ENCODE data around the gene SLC13A2. TPM values are rescaled to one million over a fixed set of nuclear protein-coding genes. Genes with fewer than 3 reads are reported as not detected.

SLC13A2 gene
- total RNA-seq, 1 experiment from 2014 or later, result not detected

GRCh38 chr17:28533091-28533807, 59.8 kb downstream of the SLC13A2 start:
- DNase-seq (ENCODE audit: low spot score), result no peak

GRCh38 chr17:28534740-28535375, 61.4 kb downstream of the SLC13A2 start:
- DNase-seq (ENCODE audit: low spot score), result no peak

GRCh38 chr17:28536532-28537218, 63.2 kb downstream of the SLC13A2 start:
- no peak for DNase-seq (ENCODE audit: low spot score)

GRCh38 chr17:28537219-28537610, 63.8 kb downstream of the SLC13A2 start:
- no peak for DNase-seq (ENCODE audit: low spot score)

GRCh38 chr17:28538296-28538895, 65.0 kb downstream of the SLC13A2 start:
- no peak for DNase-seq (ENCODE audit: low spot score)

- no peak for DNase-seq (ENCODE audit: low spot score)
These were observed 66.8 kb downstream of the SLC13A2 start for GRCh38 chr17:28540231-28540630.

GRCh38 chr17:28541439-28541838, 68.0 kb downstream of the SLC13A2 start:
- no peak for DNase-seq (ENCODE audit: low spot score)

- no peak for DNase-seq (ENCODE audit: low spot score)
These were observed 71.1 kb downstream of the SLC13A2 start for GRCh38 chr17:28544402-28545140.

GRCh38 chr17:28545141-28545503, 71.7 kb downstream of the SLC13A2 start:
- DNase-seq (ENCODE audit: low spot score), result no peak

GRCh38 chr17:28545787-28546415, 72.5 kb downstream of the SLC13A2 start:
- no peak for DNase-seq (ENCODE audit: low spot score)

GRCh38 chr17:28547096-28547622, 73.7 kb downstream of the SLC13A2 start:
- no peak for DNase-seq (ENCODE audit: low spot score)

Other genes with a start within 250 kb of the SLC13A2 start
- gene TMEM97, start 154.4 kb upstream of the SLC13A2 start, total RNA-seq (2014; rRNA removed; shearing (Covaris generic)), result 151 TPM in 2 replicates
- 28.0 and 33.2 TPM in 2 replicates for gene IFT20, start 138.2 kb upstream of the SLC13A2 start, total RNA-seq (2014; rRNA removed; shearing (Covaris generic))
- gene TNFAIP1, start 137.9 kb upstream of the SLC13A2 start, total RNA-seq (2014; rRNA removed; shearing (Covaris generic)), result 32.8 and 36.8 TPM in 2 replicates
- 146 and 158 TPM in 2 replicates for gene POLDIP2, start 116.1 kb upstream of the SLC13A2 start, total RNA-seq (2014; rRNA removed; shearing (Covaris generic))
- gene SEBOX, start 108.4 kb upstream of the SLC13A2 start, total RNA-seq (2014; rRNA removed; shearing (Covaris generic)), result not detected in 2 replicates
- gene VTN, start 103.3 kb upstream of the SLC13A2 start, total RNA-seq (2014; rRNA removed; shearing (Covaris generic)), result not detected in 2 replicates
- 8.0 and 8.6 TPM in 2 replicates for gene SARM1, start 102.0 kb upstream of the SLC13A2 start, total RNA-seq (2014; rRNA removed; shearing (Covaris generic))
- 5.0 and 5.1 TPM in 2 replicates for gene SLC46A1, start 67.4 kb upstream of the SLC13A2 start, total RNA-seq (2014; rRNA removed; shearing (Covaris generic))
- gene FOXN1, start 32.7 kb downstream of the SLC13A2 start, total RNA-seq (2014; rRNA removed; shearing (Covaris generic)), result not detected in 2 replicates
- 28.9 and 36.7 TPM in 2 replicates for gene UNC119, start 79.0 kb downstream of the SLC13A2 start, total RNA-seq (2014; rRNA removed; shearing (Covaris generic))
- 62.5 and 65.8 TPM in 2 replicates for gene PIGS, start 97.9 kb downstream of the SLC13A2 start, total RNA-seq (2014; rRNA removed; shearing (Covaris generic))
- 43.5 and 46.9 TPM in 2 replicates for gene ALDOC, start 103.3 kb downstream of the SLC13A2 start, total RNA-seq (2014; rRNA removed; shearing (Covaris generic))
- gene SPAG5, start 125.4 kb downstream of the SLC13A2 start, total RNA-seq (2014; rRNA removed; shearing (Covaris generic)), result 62.5 and 71.2 TPM in 2 replicates
- gene RSKR, start 140.5 kb downstream of the SLC13A2 start, total RNA-seq (2014; rRNA removed; shearing (Covaris generic)), result 11.1 and 12.1 TPM in 2 replicates
- gene BLTP2, start 171.5 kb downstream of the SLC13A2 start, total RNA-seq (2014; rRNA removed; shearing (Covaris generic)), result 127 and 129 TPM in 2 replicates
- 50.7 and 52.6 TPM in 2 replicates for gene SDF2, start 188.3 kb downstream of the SLC13A2 start, total RNA-seq (2014; rRNA removed; shearing (Covaris generic))
- gene SUPT6H, start 188.6 kb downstream of the SLC13A2 start, total RNA-seq (2014; rRNA removed; shearing (Covaris generic)), result 48.1 and 57.9 TPM in 2 replicates
- gene PROCA1, start 238.2 kb downstream of the SLC13A2 start, total RNA-seq (2014; rRNA removed; shearing (Covaris generic)), result 1.7 and 3.8 TPM in 2 replicates
- 0.97 TPM in 1 of 2 replicates, not detected in the other for gene RAB34, start 244.2 kb downstream of the SLC13A2 start, total RNA-seq (2014; rRNA removed; shearing (Covaris generic))
- gene RPL23A, start 246.3 kb downstream of the SLC13A2 start, total RNA-seq (2014; rRNA removed; shearing (Covaris generic)), result 601 and 602 TPM in 2 replicates

Data from HT-29 (cell line).